Mucosa of stomach (tissue), 1 donor: Measurements from ENCODE around the gene CDHR5.

Experiments used
- H3K27me3 ChIP-seq: one replicate; pipeline ENCODE4 v1.7.0; 2013; ENCODE audit warnings: mild to moderate bottlenecking, low read length; ENCODE audit not compliant: control insufficient read depth, insufficient read depth
- H3K36me3 ChIP-seq: one replicate; pipeline ENCODE4 v1.7.0; 2013; ENCODE audit warnings: low read length; ENCODE audit not compliant: control insufficient read depth, insufficient read depth
- H3K4me1 ChIP-seq: one replicate; pipeline ENCODE4 v1.7.0; 2013; ENCODE audit warnings: mild to moderate bottlenecking, low read length; ENCODE audit not compliant: control insufficient read depth, insufficient read depth
- H3K4me3 ChIP-seq: one replicate; pipeline ENCODE4 v1.7.0; 2013; ENCODE audit warnings: low read length
- H3K9ac ChIP-seq: one replicate; pipeline ENCODE4 v1.7.0; 2013; ENCODE audit warnings: mild to moderate bottlenecking, low read length, moderate library complexity
- H3K9me3 ChIP-seq: one replicate; pipeline ENCODE4 v1.7.0; 2013; ENCODE audit warnings: mild to moderate bottlenecking, low read length, moderate library complexity; ENCODE audit not compliant: control insufficient read depth
- donor health status: Pancreatic carcinoma.

Gene CDHR5

DNA sequence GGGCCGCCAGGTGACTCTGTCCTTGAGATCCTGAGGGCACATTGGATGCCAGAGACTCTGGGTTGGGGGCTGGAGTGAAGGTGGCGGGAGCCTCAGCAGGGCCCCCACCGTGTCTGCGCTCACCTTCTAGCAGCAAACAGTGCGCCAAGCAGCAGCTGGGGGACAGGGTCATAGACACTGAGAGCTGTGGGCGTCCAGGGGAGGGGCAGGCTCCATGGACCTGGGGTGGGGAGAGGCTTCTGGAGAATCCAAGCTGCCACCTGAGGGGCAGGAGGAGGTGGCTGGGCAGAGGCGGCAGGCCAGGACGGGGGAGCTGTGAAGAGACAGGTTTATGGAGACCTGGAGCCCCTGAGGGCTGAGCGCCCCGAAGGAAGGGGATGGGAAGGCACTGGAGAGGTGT, 40.5 kb downstream of the CDHR5 start:
- Histone ChIP-seq H3K9ac (no peak overlapping the region), H3K4me1 (peaks cover 19% of the 10 kb centered on the region), H3K4me3 (no peak overlapping the region), H3K9me3 (no peaks in the 10 kb centered on the region), H3K27me3 (no peaks in the 10 kb centered on the region), H3K36me3 (no peaks in the 10 kb centered on the region)

DNA sequence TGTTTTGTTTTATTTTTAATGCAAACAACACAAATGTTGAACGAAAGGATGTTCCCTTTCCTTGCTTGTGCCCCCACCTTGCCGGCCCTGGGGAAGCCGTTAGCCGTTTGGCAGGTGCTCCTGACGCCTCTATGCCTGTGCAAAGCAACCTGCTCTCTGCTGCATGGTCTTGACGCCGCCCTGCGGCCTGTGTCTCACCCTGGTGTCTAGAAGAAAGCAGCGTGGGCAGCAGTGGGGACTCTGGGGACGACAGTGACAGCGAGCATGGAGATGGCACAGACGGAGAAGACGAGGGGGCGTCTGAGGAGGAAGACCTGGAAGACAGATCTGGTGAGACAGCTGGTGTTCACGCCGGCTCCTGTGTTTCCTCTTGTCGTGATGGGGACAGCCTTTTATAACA, 43.0 kb downstream of the CDHR5 start:
- no peaks in the 10 kb centered on the region for H3K36me3 ChIP-seq

DNA sequence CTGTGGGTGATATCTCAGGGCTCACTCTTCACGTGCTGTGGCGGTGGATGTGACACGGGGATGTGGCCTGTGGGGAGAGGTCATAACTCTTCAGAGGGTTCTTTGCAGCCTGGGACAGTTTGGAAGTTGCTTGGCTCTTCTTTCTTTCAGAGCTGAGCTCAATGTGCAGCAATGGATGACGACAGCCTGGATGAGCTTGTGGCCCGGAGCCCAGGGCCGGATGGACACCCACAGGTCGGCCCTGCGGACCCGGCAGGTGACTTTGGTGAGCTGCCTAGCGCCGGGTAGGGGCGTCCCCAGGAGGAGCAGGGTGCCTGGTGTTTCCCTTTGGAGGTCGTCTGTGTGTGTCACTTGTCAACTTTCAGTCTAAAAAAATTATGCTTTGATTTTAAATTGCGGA, 43.4 kb downstream of the CDHR5 start:
- H3K36me3 ChIP-seq: no peaks in the 10 kb centered on the region
- H3K27me3 ChIP-seq: no peaks in the 10 kb centered on the region
- H3K4me1 ChIP-seq: peaks cover 39% of the 10 kb centered on the region
- no peak overlapping the region for H3K4me3 ChIP-seq
- no peaks in the 10 kb centered on the region for H3K9me3 ChIP-seq
- H3K9ac ChIP-seq: no peak overlapping the region

More for the DNA sequence above, 43.0 kb downstream of the CDHR5 start:
- peaks cover 40% of the 10 kb centered on the region for H3K4me1 ChIP-seq
- no peaks in the 10 kb centered on the region for H3K9me3 ChIP-seq
- H3K4me3 ChIP-seq: no peak overlapping the region
- no peaks in the 10 kb centered on the region for H3K27me3 ChIP-seq
- H3K9ac ChIP-seq: no peak overlapping the region

- H3K4me3 ChIP-seq: no peak overlapping the region
- peak overlapping the region; percentile 2 for H3K9ac ChIP-seq
- H3K4me1 ChIP-seq: peaks cover 37% of the 10 kb centered on the region
- peaks cover 4% of the 10 kb centered on the region for H3K27me3 ChIP-seq
- H3K36me3 ChIP-seq: no peaks in the 10 kb centered on the region
- H3K9me3 ChIP-seq: no peaks in the 10 kb centered on the region
These were observed 44.7 kb downstream of the CDHR5 start for GRCh38 chr11:579830-580601.

GRCh38 chr11:578276-579035, 46.3 kb downstream of the CDHR5 start:
- Histone ChIP-seq H3K9me3 (no peaks in the 10 kb centered on the region), H3K36me3 (no peaks in the 10 kb centered on the region), H3K27me3 (peaks cover 7% of the 10 kb centered on the region), H3K4me3 (peak overlapping the region; percentile 77), H3K9ac (peak overlapping the region; percentile 79), H3K4me1 (peaks cover 46% of the 10 kb centered on the region)

GRCh38 chr11:577611-577894, 47.2 kb downstream of the CDHR5 start:
- H3K4me3 ChIP-seq: peak overlapping the region; percentile 77
- H3K36me3 ChIP-seq: no peaks in the 10 kb centered on the region
- H3K9me3 ChIP-seq: no peaks in the 10 kb centered on the region
- H3K27me3 ChIP-seq: peaks cover 7% of the 10 kb centered on the region
- peaks cover 46% of the 10 kb centered on the region for H3K4me1 ChIP-seq
- peak overlapping the region; percentile 79 for H3K9ac ChIP-seq

DNA sequence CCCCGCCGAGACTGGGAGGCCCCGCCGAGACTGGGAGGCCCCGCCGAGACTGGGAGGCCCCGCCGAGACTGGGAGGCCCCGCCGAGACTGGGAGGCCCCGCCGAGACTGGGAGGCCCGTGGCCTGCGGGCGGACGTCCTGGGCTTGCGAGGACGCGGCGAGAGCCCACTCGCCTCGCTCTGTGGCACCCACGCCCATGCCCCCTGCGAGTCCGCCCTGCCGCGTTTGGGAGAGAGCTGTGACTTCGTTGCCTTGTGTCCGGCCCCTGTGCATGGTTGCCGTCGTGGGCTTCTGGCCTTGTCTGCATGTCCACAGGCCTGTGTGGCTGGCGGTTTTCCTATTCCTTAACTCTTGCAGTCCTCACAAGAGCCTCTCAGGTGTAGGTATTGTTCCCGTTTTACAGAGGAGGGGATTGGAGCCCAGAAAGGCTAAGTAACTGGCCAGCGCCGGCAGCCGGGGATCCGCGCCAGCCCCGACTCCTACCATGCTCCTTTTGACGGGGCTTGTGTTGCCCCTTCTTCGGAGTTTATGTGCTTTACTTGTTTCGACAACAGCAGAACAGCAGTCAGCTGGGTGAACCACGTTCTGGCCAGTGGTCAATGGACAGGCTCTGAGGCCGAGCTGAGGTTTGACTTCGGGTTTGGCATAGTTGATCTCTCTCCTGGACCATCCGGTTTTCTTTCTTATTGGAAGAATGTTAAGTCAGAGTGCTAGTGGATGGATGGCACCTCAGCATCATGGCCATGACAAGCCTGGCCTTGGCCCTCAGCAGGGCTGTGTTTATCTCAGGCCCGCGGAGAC, 47.7 kb downstream of the CDHR5 start:
- Histone ChIP-seq H3K36me3 (no peaks in the 10 kb centered on the region), H3K4me1 (peaks cover 46% of the 10 kb centered on the region), H3K27me3 (peaks cover 7% of the 10 kb centered on the region), H3K4me3 (peak overlapping the region; percentile 77), H3K9ac (peak overlapping the region; percentile 79), H3K9me3 (no peaks in the 10 kb centered on the region)

GRCh38 chr11:575996-576768, 48.6 kb downstream of the CDHR5 start, which contains the start of gene PHRF1:
PHRF1 (plus strand) TSS chr11:576470; CDS start chr11:581513, 5,043 bp downstream.
- Histone ChIP-seq H3K4me3 (peak within 1 kb of the TSS; percentile 77), H3K27me3 (peaks cover 7% of the 10 kb centered on the region), H3K36me3 (no peaks in the 10 kb centered on the region), H3K4me1 (peaks cover 46% of the 10 kb centered on the region), H3K9me3 (no peaks in the 10 kb centered on the region), H3K9ac (peak within 1 kb of the TSS; percentile 84)

GRCh38 chr11:575313-575995, 49.3 kb downstream of the CDHR5 start:
- peak overlapping the region; percentile 55 for H3K9ac ChIP-seq
- H3K4me1 ChIP-seq: peaks cover 45% of the 10 kb centered on the region

GRCh38 chr11:574632-575312, 50.0 kb downstream of the CDHR5 start:
- no peaks in the 10 kb centered on the region for H3K9me3 ChIP-seq
- peaks cover 7% of the 10 kb centered on the region for H3K27me3 ChIP-seq
- H3K4me1 ChIP-seq: peaks cover 39% of the 10 kb centered on the region
- no peaks in the 10 kb centered on the region for H3K36me3 ChIP-seq
- peak overlapping the region; percentile 55 for H3K9ac ChIP-seq
- H3K4me3 ChIP-seq: peak overlapping the region; percentile 19

More at GRCh38 chr11:575313-575995, 49.3 kb downstream of the CDHR5 start:
- H3K36me3 ChIP-seq: no peaks in the 10 kb centered on the region
- no peaks in the 10 kb centered on the region for H3K9me3 ChIP-seq
- H3K4me3 ChIP-seq: peak overlapping the region; percentile 19
- H3K27me3 ChIP-seq: peaks cover 7% of the 10 kb centered on the region
